HG02973 (cell line): Measurements from ENCODE around the gene HELLS.
"Not testable (repeated sequence)": the region's sequence is repeated elsewhere in the genome, so short reads cannot be mapped to it uniquely, and the experiment has no call there.

Experiments used
- ATAC-seq: cut with Tn5 transposase; IDR thresholded peaks from one replicate; pipeline ENCODE4 v1.9.1; 2021; ENCODE audit warnings: moderate library complexity; ENCODE audit not compliant: unreplicated experiment

HELLS gene

DNA sequence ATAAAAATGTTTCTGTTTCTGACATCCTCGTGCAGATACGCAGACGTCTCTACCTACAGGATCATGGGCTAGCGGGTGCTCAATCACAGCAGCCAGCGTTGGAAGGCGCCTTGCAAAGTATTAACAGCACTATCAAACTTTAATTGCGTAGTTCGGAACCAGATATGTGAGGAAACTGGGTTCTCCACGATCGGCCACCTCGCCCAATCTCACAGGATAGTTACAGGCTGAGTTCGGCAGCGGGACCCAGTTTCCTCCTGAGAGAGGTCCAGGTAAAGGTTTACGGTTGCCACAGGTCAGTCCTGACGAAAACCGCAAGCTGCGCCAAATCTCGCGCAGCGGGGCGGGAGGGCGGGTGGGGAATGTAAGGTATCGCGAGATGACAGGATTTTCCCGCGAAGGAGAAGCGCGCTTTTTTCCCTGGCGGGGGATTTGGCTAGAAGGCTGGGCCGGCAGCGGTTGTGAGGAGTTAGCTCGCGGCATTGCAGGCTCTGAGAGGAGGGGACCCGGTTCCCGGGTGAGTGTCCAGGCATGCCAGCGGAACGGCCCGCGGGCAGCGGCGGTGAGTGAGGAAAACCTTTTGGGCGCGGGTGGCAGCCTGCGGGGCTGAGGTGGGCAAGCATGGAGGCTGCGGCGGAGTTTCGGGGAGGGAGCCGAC, at the start of gene HELLS:
HELLS (plus strand) TSS at position 398 of the 658 bp plus-strand sequence; CDS start at position 532, 134 bp downstream.
- ATAC-seq, result peak; percentile 74

DNA sequence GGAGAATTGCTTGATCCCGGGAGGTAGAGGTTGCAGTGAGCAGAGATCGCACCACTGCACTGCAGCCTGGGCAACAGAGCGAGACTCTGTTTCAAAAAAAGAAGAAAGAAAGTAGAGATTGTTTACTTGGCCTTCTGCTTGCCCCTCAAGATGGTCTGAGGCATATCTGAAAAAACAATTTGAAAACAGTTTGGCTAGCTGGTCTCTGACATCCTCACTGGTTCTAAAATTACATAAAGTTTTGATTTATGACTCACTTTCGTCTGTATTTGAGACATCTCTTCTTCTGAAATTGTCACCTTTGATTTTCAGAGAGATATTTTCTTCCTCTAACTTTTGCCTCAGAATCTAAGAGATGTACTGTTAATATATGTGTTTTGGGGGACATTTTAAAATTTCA, 49.6 kb upstream of the HELLS start:
- peak; percentile 82 for ATAC-seq

DNA sequence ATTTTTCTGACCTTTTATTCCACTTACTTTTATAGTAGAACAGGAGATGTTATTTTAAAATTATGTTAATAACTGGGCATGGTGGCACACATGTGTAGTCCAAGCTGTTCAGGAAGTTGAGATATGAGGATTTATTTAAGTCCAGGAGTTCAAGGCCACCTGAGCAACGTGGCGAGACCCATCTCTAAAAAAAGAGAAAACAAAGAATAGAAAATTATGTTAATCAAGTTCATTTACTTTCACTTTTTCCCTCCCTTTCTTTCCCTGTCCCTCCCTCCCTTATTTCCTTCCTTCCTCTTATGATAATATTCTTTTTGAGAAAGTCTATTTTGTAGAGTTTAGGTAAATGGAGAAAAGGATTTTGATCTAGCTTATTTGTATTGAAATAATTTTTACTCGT, 48.9 kb upstream of the HELLS start:
- ATAC-seq, result no peak

DNA sequence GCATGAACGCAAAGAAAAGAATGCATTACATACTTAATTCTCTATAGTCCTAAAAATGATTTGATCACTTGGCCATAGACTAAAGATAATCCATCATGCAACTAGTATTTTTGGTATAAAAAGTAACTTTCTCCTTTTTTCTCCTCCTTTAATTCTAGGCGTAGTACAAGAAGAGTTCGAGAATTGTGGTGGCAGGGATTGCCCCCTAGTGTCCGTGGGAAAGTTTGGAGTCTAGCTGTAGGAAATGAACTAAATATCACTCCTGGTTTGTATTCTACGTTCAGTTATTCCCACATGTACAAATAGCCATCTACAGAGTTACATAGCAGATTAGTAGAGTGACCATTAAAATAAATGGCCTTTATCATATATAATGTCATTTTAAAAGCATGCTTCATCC, 45.5 kb upstream of the HELLS start:
- ATAC-seq, result no peak

DNA sequence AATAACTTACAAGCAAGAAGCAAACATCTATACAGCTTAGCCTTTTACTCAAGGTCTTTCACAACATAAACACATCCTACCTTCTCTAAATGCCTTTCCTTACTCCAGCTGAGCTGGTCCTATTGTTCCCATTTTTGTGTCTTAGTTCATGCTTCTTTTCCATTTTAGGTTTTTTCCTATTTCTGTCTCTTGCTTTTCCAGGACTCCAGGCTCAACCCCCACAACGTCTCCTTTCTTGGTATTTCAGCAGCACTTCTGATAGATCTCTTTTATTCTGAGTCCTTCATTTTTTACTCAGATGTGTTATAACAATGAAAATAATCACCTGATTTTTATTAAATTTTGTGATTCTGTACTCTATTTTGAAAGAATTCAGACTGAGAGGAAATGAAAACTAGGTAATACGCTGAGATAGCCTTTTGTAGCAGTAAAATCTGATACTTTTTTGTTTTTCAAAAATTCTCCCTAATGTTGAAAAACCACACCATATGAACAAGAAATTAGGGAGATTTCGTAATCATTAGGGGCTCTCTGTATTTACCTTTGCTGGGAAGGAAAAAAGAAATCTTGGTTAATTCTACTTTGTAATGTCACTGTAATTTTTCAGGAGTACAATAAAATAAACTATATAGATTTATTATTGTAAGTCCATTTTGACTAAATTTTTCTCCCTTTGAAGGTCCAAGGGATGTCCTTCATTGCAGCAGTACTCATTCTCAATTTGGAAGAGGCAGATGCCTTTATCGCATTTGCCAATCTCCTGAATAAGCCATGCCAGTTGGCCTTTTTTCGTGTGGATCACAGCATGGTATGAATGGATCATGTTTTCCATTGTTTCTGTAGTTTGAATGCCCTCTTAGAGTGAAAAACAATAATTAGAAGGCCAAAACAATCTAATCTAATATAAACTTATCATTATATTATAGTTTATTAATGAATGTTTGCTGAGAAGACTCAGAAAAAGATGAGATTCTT, 24.0 kb upstream of the HELLS start:
- ATAC-seq, result no peak

DNA sequence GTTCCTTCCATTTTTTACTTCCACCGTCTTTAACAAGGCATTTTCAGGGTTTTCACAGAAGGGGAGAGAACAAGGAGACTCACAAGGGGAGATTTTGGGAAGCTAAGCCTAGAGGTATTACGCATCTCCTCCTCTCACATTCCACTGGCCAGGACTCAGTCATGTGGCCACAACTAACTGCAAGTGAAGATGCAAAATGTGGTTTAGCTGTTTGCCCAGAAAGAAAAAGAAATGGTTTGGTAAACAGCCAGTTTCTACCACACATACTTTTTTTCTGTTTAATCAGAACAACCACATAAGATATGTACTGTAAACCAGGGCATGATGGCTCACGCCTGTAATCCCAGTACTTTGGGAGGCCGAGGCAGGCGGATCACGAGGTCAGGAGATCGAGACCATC, 21.4 kb upstream of the HELLS start:
- no peak for ATAC-seq

DNA sequence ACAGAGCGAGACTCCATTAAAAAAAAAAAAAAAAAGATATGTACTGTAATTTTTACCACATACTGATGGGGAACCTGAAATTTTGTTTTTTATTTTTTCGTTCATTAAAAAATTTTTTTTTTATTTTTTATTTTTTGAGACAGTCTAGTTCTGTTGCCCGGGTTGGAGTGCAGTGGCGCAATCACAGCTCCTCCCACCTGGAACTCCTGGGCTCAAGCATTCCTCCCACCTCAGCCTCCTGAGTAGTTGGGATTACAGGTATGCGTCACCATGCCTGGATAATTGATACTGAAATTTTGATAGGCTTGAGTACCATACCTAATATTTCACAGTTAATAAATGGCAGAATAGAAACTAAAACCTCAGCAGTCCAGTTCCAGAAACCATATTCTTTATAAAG, 20.9 kb upstream of the HELLS start:
- ATAC-seq, result no peak

DNA sequence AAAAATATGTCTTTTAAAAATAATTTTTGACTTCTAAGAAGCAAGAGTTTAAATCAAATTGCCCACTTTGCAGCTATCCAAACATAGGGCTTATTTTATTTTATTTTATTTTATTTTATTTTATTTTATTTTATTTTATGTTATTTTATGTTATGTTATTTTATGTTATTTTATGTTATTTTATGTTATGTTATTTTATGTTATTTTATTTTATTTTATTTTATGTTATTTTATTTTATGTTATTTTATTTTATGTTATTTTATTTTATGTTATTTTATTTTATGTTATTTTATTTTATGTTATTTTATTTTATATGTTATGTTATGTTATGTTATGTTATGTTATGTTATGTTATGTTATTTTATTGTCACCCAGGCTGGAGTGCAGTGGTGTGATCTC, 14.0 kb upstream of the HELLS start:
- not testable (repeated sequence) for ATAC-seq

DNA sequence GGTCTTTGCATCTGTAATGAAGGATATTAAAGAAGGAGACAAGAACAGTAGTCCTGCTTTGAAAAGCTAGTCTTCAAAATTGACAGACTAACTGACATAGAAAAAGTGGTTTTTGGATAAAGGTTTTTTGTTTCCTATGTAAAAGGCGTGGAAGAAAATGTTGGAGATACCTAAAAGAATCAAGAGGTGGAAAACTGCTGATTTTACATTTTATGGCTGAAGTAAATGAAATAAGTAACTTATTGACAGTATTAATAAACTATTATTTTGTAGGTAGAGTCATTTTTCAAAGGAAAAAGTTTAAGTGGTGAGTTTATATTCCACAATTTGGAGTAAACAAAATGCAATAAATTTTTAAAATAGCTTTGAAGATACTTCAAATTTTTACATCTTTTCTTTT, 12.6 kb upstream of the HELLS start:
- no peak for ATAC-seq

DNA sequence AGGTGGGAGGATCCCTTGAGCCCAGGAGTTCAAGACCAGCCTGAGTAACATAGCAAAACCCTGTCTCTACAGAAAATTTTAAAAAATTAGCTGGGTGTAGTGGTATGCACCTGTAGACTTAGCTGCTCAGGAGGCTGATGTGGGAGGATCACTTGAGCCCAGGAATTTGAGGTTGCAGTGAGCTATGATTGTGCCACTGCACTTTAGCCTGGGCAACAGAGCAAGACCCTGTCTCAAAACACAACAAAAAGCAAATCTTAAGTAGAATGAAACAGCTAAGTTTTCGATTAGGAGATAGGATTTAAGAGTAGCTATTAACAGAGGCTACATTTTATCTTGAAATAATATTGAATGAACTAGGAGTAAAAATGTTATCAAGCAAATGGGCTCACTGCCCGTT, 3.3 kb upstream of the HELLS start:
- not testable (repeated sequence) for ATAC-seq

DNA sequence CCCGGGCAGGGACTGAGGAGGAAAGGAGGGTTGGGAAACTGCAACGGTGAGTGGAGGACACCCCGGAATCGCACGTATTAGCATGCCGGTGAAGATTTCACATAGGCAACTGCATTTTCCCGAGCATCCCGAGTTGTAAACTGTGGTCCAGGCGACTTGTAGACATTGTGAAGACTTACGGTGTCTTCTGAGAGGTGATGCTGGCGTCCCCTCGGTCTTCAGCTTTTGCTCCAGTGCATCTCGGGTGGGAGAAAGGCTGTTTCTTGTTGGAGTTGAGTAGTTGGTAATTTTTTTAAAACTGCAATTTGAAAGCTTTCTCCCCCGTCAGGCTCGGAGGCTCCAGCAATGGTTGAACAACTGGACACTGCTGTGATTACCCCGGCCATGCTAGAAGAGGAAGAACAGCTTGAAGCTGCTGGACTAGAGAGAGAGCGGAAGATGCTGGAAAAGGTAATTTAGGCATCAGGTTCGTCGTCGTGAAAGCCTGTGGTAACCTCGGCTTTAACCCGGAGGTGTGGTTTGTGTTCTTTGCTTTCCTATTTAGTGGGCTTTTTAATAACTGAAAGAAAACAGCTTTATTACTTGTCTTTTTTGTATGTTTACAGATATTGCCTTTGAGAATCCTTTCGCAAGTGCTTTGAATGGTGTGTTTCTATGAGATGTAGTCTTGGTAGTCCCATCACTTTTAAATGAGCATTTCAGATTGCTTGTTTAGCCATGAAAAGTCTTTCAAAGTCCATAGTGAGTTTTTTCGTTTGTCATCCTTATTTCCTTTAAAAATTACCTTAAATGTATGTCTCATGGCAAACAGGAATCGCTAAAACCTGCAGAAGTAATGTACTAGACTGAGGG, 687 bp downstream of the HELLS start:
- ATAC-seq, result peak; percentile 8

DNA sequence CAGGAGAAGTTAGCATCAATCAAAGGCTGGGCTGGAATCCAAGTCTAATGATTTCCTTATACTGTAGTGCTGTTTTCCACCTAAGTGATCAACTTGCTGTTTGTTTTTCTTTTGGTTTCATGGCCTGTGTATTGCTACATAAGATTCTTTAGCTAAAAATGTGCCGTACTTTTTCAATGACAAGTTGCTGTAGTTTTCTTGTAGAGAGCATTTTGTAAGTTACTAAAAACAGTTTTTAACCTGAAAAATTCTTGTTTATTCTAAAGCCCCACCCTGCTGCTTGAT, 1.3 kb downstream of the HELLS start:
- no peak for ATAC-seq

DNA sequence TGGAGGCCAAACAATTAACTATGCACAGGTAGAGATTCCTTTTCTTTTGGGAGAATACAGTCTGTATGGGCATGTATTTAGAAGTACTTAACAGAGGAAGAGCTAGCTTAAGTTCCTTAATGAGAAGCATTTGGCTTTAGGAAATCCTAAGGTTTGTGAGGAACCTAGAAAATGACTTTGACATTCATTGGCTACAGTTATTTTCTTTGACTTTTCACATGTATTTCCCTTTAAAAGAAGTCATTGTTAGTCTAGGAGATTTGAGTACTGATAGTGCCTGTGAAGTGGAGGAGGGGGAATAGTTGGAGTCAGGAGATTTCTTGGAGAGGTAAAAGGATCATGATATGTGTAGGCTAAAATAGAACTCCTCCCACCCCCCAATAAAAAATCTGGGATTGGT, 3.6 kb downstream of the HELLS start:
- no peak for ATAC-seq

DNA sequence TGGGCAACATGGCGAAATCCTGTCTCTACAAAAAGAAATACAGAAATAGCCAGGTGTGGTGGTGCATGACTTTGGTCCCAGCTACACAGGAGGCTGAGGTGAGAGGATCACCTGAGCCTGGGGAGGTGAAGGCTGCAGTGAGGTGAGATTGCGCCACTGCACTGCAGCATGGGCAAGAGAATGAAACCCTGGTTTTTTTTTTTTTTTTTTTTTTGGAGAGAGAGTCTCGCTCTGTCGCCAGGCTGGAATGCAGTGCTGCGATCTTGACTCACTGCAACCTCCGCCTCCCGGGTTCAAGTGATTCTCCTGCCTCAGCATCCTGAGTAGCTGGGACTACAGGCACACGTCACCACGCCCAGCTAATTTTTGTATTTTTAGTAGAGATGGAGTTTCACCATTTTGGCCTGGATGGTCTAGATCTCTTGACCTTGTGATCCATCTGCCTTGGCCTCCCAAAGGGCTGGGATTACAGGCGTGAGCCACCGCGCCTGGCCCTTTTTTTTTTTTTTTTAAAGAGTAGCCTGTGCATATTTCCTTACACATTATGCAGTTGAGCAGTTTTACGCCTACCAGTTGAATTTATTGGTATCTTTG, 22.2 kb downstream of the HELLS start:
- ATAC-seq, result not testable (repeated sequence)

DNA sequence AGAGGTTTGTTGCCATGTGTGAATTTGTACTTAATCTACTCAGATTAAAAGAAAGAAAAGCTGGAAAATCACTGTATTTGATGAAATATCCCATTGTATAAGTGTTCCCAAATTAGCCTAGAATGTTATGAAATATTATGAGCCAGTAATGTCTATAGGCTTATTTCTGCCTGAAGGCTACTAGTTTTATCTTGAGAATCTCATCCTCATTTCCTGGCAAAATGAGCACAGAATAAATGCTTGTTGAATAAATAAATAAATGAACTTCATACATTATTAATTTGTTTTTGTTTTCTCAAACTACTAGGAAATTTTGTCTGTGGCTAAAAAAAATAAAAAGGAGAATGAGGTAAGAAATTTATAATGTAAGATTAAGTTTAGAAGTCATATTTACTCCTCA, 25.5 kb downstream of the HELLS start:
- no peak for ATAC-seq

DNA sequence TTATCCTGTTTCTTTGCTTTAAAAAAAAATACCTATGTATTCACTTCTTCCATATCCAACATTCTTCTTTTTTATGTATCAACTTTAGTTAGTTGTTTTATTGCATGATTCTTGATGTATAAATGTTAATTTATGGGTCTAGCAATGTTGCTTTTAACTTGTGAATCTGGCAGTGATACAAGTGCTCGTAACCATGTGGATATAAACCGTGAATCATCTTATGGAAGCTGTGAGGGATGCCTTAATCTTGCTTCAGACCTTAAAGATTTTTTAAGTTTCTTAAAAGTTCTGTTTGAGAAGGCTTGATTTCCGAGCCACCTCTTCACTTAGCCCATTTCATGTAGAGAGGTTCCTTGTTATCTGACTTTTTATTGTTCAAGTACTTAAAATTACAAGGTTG, 25.9 kb downstream of the HELLS start:
- ATAC-seq, result no peak

DNA sequence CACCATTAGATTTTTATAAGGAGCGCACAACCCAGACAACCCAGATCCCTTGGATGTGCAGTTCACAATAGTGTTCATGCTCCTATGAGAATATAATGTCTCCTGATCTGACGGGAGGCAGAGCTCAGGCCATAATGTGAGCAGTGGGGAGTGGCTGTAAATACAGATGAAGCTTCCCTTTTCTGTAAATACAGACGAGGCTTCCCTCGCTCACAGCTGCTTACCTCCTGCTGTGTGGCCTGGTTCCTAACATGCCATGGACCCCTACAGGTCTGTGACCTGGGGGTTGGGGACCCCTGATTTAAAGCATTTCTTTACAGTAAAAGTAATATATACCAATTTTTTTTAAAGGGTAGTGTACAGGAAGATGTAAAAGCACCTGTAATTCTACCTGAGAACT, 33.2 kb downstream of the HELLS start:
- no peak for ATAC-seq

DNA sequence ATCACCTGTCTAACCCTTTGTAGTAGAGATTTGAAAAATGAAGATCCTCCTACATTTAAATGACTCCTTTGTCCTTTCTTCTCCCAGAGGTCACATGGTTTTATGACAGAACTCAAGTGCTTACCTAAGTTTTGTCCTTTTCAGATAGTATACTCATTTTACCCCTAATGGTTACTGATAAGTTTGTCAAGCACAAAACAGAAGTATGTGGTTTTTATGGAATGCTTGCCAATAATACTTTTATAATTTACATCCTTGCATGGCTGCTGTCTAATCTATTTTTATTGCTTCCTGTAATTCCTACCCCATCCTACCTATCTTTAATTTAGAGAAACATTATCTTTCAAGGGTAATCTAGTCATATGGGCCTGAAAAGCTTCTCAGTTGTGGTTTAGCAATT, 37.5 kb downstream of the HELLS start:
- ATAC-seq, result no peak

DNA sequence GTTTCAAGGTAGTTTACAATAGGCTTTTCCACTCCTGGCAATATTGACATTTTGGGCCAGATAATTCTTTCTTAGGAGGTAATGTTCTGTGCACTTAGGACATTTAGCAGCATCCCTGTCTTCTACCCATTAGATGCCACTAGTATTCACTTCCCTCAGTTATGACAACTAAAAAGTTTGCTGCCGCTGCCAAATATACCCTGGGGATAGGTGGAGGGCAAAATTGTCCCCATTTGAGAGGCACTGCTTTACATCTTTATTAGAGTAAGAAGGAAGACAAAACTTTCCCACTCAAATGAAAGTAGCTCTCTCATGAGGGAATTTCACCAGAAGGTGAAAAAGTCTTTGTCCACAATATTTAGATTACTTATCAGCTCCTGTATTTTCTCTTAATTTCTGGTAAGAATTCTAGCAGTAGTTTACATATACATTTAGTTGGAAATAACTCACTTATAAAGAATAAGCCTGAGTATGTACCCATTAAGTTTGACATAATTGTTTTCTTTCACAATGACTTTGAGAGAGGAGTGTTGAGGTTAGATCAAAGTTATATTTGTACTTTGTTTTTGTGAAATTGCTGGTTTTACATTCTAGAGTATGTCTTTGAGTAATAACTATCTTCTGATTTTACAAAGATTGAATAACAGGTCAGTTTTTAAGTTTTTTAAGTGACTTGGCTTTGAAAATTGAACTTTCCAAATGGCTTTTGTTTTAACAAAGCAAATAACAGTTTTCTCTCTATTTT, 46.0 kb downstream of the HELLS start:
- ATAC-seq, result peak; percentile 90

DNA sequence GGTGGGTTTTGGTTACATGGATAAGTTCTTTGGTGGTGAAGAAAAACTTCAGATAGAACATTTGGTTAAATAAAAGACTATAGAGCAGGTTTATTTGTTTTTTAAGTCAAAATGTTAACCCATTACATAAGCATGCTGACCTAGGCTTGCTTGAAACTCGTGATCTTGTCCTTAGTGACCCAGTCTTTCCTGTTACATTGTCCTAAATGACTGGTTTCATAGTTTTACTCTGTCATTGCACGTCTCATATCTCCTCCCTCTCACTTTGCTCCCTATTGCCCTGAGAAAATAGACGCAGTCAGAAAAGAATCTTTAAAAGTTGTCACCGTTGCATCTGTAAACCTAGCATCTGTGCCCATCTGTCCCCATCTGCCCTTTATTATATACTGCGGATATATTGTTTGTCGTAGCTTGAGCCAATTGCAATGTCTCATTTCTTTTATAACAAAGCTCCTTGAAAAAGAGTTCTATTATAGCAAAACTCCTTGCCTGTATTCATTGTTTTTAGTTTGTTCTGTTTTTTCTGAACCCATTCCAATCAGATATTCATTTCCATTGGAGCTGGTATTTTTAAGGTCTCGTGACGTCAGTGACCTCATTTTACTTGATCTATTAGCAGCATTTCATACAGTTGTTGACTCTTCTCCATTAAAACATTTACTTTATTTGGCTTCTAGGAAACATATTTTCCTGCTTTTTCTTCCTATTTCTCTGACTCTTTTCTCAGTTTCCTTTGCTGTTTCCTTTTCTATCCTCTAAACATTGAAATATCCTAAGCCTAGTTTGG, 57.3 kb downstream of the HELLS start:
- no peak for ATAC-seq
